DOHH2 (cell line): ENCODE results near the gene TBCD.

Experiments
- EZH2phosphoT487 ChIP-seq: fragments of 200-600 bp; sonication (generic); IDR thresholded peaks from 2 replicates; pipeline ENCODE4 v1.6.1; 2017; ENCODE audit warnings: borderline replicate concordance, mild to moderate bottlenecking, antibody characterized with exemption, low read length, moderate library complexity, mixed read lengths
- TF ChIP-seq, protein P1 (sequence below): fragments of 200-600 bp; sonication (generic); IDR thresholded peaks from one replicate; pipeline ENCODE4 v1.5.1; 2014; ENCODE audit warnings: antibody characterized with exemption, mild to moderate bottlenecking, low read depth, low read length; ENCODE audit not compliant: poor library complexity, severe bottlenecking

DNA sequence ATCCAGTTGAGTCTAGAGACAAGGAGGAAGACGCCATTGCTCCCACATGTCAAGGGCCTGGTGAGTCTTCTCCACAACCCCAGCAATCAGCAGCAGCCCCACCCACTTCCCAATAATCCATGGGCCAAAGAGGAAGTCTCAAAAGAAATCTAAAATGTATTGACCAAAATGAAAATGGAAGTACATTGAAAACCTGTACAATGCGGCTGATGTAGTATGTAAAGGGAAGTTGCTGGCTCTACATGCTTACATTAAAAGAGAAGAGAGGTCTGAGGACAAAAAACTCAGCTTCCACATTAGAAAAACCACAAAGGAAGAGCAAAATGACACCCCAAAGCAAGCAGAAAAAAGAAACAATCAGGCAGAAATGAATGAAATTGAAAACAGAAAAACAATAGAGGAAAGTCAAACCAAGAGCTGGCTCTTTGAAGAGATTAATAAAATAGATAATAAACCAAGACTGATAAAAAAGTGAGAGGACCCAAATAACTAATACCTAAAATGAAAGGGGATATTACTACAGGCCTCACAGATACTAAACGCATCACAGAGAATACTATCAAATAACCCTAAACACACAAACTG, 227.0 kb downstream of the TBCD start:
- TF ChIP-seq, protein P1, sequence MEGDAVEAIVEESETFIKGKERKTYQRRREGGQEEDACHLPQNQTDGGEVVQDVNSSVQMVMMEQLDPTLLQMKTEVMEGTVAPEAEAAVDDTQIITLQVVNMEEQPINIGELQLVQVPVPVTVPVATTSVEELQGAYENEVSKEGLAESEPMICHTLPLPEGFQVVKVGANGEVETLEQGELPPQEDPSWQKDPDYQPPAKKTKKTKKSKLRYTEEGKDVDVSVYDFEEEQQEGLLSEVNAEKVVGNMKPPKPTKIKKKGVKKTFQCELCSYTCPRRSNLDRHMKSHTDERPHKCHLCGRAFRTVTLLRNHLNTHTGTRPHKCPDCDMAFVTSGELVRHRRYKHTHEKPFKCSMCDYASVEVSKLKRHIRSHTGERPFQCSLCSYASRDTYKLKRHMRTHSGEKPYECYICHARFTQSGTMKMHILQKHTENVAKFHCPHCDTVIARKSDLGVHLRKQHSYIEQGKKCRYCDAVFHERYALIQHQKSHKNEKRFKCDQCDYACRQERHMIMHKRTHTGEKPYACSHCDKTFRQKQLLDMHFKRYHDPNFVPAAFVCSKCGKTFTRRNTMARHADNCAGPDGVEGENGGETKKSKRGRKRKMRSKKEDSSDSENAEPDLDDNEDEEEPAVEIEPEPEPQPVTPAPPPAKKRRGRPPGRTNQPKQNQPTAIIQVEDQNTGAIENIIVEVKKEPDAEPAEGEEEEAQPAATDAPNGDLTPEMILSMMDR, result no peak
- TF ChIP-seq EZH2phosphoT487, result no peak
